Activated naive CD4-positive, alpha-beta T cell treated with Interleukin-2 at 50 U/mL for 16 hours (primary cell): Measurements from ENCODE around the gene SLX9.
A peak's percentile ranks its signal among the peaks of the same experiment; 100 is the strongest.

Source experiments
- DNase-seq: peaks from one replicate; pipeline ENCODE4 v3.0.0-alpha.2; 2020

Gene SLX9

DNA sequence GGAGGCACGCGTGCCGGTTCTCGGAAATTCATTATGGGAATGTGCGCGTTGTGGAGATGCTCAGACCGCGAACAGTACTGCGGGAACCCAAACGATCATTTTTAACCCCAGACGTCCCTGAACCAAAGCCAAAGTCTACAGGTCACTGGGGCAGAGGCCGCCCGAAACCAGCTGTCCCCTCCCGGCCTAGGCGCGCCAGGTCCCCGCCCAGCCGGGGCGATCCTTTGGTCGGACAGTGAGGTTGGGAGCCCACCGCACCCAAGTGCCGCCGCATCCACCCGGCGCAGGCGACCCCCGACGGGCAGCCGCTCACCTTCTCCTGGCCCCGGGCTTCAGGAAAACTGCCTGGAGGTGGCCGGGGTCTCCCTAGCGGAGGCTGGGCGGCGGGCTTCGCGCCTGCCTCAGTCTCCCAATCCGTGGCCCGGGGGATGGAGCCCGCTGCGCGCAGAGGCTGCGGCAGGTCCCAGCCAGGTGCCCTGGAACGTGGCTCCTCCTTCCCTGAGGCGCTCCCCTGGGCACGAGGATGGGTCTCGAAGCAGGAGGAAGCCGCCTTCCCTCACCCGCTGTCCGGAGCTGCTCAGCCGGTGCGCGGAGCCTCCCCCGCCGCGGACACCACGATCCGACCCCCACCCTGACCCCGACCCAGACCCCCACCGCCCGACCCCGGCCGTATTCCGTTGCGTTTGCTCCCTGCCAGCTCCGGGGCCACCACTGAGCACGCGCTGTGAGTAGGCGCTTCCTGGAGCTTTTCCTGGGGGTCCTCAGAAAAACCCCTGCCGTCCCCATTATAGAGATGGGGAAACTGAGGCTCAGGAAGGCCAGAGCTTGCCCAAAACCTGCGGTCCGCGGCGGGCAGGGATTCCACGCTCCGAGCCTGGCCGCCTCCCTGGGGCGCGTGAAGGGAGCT, 8.1 kb upstream of the SLX9 start:
- DNase-seq = no peak

GRCh38 chr21:44932408-44933181, 7.2 kb upstream of the SLX9 start:
- peak; percentile 74 for DNase-seq

DNA sequence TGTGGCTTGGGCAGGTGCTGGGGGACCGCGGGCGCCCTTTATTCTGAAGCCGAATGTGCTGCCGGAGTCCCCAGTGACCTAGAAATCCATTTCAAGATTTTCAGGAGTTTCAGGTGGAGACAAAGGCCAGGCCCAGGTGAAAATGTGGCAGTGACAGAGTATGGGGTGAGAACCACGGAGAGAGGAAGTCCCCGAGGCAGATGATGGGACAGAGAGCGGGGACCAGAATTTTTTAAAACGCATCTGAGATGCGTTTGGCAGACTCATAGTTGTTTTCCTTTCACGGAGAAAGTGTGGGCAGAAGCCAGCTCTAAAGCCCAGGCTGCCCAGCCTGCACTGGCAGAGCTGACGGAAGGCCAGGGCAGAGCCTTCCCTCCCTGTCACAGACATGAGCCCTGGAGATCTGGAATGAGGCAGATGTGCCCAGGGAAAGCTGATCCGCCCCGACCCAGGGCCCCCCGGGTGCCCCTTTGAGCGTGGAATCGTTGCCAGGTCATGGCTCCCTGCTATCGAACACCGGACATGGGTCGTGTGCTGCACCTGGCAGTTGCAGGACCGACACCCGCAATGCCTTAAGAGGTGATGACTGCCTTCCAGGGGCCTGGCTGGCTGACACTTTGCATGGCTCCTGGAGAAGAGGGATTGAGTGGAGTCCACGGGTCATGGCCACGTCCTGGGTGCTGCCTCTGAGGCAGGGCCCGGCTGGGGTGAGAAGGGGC, 6.5 kb upstream of the SLX9 start:
- no peak for DNase-seq

DNA sequence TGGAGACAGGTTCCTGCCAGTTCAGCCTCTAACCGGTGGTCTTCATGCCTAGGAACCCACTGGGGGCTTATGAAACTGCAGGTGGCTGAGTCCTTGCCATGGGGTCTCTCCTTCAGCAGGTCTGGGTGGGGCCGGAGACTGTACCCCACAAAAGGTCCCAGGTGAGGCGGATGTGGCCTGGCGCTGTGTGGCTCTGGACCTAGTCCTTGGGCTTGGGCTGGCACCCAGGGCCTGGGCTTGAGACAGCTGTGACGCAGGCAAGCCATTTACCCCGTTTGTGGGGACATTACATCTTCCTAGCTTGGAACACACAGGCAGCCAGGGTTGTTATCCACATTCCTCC, 5.9 kb upstream of the SLX9 start:
- DNase-seq = no peak

DNA sequence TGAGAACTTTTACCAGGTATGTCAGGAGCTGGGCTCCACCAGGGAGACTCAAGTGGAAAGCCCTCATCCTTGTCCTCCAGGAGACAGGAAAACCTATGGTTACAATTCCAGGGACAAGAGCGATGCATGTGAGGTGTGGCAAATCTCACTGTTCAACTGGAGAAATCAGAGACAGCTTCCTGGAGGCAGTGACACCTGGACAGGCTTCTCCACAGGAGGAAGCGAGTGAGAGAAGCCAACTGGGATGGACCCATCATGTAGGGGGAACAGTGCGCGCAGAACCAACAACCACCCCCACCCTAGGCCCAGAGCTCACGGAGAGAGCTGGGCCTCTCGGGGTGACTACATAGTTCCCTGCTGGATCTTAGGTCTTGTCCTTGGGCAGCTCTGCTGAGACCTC, 5.6 kb upstream of the SLX9 start:
- DNase-seq = no peak

DNA sequence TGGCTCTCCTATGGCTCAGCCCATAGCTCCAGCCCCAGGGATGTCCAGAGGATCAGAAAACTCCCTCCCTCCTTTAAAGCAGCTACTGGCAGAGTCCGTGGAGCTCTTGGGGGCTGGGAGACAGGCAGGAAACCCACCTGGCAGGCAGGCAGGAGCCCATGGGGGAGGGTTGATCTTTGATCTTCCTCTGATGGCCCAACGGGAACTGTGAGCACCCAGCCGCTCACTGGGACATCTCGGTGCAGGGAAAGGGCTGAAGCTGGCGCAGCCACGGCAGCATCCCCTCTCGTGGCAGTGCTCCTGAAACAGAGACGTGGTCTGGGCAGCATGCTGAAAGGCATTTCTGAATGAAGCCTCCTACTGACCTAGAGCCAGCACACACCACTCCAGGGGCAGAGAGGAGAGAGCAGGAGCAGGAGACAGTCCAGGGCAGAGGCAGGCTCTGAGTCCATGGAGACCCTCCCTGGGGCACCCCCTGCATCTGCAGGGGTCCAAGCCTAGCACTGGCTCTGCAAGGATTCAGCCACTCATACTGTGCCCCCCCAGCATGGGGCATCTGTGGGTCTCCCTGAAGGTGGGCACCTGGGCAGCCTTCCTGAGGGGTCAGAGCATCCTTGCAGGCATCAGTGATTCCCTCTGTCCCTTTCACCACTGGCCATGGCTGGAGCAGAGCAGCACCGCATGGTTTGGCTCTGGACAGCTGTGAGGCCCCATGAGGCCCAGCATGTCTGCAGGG, 4.9 kb upstream of the SLX9 start:
- DNase-seq = no peak

- no peak for DNase-seq
Observed at GRCh38 chr21:44935533-44935927, 4.3 kb upstream of the SLX9 start.

GRCh38 chr21:44938772-44939531, 877 bp upstream of the SLX9 start:
- DNase-seq = no peak

DNA sequence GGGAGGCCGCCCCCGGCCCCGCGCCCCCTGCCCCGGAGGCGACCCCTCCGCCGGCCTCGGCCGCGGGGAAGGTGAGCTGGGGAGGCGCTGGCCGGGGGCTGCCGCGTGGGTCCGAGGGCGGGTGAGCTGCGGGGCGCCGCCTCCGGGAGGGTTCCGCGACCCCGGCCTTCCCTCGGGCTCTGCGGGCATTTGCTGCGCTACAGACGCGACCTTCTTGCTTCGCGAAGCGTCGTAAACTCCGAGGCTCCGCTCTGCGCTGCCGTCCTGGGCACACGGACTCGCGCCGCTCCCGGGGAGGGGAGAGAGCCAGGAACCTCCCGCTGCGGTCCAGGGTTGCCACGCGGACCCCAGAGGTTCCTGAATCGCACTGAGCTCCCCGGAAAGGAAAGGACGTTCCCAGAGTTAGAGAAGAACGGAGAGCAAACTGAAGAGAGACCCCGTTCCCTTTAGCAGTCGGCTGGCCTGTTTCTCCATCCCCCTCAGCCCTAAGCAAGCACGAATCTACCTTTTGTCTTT, 345 bp downstream of the SLX9 start:
- DNase-seq = no peak

DNA sequence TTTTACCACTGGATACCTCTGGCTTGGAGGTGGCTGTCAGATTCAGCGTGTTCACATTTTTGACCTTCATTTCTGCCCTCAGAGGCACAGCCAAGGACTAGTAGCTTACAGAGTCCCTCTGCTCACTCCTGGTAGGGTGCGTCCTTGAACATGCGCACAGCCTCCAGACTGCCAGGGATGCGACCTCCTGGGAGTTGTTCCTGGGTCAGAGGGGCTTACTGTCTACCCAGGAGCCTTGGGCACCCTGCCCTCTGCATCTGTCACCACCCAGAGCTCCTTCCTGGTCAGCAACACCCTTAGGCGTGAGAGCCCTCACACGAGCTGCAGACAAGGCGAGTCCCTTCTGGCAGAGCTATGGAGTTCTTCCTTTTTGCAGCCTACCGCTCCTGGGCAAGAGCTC, 1.7 kb downstream of the SLX9 start:
- no peak for DNase-seq

DNA sequence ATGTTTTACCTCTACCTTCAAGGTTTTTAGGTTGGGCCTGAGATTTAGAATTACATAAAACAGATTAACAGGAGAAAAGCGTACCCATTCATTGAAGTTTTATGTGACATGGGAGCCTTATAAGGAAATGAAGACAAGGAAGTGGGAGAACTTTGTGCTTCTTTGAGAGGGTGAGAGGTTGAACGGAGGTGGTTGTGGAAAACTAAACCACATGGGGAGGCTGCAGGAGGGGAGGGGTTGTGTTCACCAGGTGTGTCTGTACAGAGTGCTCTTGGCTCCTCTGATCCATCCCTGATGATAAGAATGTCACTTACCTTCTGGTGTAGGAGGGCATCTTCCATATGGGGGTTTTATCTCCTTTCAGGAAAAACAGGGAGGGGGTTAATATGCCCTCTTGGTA, 2.7 kb downstream of the SLX9 start:
- no peak for DNase-seq

- DNase-seq = no peak
Observed at GRCh38 chr21:44943005-44943685, 3.3 kb downstream of the SLX9 start.

DNA sequence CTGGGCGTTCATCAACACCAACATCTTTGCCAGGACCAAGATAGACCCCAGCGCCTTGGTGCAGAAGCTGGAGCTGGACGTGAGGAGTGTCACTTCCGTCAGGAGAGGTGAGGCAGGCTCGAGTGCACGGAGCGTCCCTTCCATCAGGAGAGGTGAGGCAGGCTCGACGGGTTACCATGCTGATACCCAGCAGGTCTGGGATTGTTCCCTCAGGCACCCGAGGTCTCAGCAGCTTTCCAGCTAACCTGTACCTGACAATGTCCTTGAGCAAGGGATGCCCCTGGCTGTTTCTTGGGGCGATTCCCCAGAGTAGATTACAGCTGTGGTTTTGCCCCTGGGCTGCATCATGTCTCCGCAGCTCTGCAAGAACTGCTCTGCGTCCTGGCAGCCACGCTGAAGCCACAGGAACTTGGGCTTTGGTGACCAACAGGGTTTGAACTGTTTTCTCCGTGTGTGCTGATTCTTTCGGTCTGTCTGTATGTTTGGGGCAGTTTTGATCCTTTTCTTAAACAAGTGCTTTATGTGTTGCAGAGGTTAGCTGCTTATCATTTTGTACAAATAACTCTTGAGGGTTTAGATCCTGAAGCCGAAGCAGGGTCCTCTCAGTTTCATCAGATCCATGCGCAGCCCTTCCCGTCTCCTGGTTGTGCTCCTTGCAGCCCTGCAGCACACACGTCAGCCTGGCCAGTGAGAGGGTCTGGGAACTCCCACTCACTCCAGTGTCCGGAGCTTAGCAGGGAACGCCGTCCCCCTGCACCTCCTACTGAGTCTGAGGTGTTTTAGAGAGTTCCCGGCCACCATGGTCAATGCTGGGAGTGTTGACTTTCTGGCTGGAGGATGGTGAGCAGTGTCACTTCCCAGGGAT, 4.1 kb downstream of the SLX9 start:
- DNase-seq = no peak

DNA sequence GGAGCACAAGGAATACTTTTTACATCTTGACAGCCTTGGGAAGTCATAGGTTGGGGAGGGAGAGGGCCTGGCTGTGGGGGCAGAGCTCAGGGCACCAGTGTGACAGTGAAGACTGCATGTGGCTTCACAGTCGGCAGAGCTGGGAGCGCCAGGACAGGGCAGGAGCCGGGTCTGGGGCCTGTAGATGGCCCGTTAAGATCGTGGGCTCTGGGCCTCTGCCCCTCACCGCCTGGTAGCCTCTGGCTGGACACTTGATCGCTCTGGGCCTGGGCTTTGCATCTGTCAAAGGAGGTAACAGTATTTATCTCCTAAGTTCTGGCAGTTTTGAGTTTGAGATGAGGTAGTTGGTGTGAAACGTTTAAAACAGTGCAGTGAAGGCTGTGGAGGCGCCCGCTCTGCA, 4.8 kb downstream of the SLX9 start:
- DNase-seq = no peak

DNA sequence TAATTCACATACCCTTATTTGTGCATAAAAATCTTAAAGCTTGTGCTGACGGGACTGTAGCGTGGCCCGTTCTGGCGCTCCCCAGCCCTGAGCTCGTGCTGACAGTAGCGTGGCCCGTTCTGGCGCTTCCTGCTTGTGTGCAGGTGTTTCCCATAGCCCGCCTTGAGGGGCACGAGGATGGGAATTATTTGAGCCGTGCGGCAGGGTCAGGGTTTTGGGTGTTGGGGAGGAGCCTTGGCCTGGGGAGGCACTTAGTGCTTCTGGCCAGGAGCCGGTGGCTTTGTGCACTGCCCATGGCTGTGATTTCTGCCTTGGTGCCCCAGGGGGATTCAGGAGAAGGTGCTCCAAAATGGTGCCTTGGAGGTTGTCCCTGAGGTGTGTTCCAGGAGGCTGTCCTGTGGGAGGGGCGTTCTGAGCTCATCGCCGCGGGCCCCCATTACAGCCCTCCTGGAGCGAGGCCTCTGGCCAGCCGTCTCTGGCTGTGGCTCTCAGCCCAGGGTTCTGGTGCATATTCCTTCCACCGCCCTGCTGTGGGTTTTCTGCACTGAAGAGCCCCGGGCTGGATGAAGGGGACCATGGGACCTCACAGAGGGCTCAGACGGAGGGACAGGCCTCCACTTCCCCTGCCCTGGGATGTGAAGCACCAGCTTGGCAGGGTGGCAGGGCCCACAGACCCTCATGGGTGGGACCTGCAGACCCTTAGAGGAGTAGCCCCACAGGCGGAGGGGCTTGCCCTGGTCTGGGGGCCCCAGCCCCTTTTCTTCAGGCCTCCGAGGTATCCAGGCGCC, 6.6 kb downstream of the SLX9 start:
- no peak for DNase-seq

- no peak for DNase-seq
Observed at GRCh38 chr21:44947111-44947929, 7.5 kb downstream of the SLX9 start.

- no peak for DNase-seq
Observed at GRCh38 chr21:44947930-44948331, 8.1 kb downstream of the SLX9 start.

DNA sequence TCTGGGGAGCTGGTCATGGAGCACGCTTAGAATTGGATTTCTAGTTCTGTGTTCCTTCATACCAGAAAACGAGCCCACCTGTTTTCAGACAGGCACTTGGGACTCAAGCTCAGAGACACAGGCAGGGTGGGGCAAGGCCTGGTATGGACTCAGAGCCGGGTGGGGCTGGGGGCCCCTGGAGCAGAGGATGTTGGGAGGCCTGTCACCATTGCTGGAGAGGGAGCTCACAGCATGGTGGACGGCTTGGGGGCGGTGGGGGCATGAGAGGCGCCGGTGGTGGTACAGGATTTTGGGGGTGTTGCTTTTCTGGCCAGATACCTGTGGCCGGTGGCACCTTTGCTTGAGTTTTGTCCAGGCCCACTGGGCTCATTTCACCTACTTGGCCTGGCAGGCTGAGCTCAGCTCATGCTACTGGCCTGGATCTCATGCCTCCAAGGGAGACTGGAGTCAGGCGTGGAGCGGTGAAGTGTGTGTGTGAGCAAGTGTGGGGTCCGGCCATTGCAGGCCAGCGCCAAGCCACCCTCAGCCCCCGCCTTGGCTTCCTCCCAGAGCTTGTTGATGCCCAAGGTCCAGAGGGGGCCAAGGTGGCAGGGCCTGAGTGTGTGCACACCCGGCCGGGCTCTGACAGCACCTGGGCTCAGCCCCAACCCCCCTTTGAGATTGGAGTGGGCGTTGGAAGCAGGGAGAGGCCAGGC, 8.7 kb downstream of the SLX9 start:
- no peak for DNase-seq
